GM12801 (cell line): ENCODE results near the gene TMEM212.

Experiments
- CTCF ChIP-seq: IDR thresholded peaks from one replicate; pipeline ENCODE4 v1.5.1; 2011; ENCODE audit warnings: control low read depth; ENCODE audit not compliant: insufficient read length; ENCODE audit errors: extremely low read depth

The TMEM212 gene

GRCh38 chr3:171838218-171838720, 4.9 kb upstream of the TMEM212 start:
- TF ChIP-seq CTCF: no peak

GRCh38 chr3:171839270-171839669, 3.9 kb upstream of the TMEM212 start:
- TF ChIP-seq CTCF: no peak

GRCh38 chr3:171840445-171840810, 2.7 kb upstream of the TMEM212 start:
- TF ChIP-seq CTCF: no peak

GRCh38 chr3:171840811-171841619, 2.1 kb upstream of the TMEM212 start:
- TF ChIP-seq CTCF: no peak

DNA sequence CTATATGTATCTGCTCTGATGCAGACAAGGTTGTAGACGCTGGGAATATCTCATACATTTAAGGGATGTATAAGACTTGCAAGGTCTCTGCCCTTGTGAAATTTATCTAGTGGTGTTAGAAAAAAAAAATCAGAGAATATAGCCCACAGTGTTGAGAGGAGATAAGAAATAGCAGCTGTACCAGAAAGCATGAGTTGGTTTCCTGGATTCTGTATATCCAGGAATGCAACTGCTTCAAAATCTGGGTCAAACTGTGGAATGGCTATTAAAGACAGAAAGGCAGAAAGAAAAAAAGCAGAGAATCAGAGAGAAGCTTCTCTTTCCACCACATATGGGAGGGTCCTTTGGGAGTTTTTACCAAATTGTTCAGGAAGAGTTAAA, 1.5 kb upstream of the TMEM212 start:
- TF ChIP-seq CTCF: no peak

DNA sequence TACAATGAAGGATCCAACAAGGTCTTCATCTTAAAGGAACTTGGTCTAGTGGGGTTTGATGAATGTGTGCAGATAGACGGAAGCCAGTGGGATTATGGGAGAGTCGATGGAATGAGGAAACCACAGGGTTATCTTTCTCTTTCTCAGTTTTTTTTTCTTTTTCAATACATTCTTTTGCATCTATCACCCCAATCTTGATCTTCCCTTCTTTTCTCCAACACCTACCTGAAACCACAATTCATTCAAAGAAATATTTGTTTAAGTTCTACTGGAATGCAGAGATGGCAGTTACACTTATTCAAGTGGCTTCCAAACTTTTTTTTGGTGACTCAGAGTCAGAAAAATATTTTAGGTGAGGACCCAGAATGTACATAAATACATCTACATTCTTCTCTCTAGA, 1.7 kb downstream of the TMEM212 start:
- TF ChIP-seq CTCF: no peak

DNA sequence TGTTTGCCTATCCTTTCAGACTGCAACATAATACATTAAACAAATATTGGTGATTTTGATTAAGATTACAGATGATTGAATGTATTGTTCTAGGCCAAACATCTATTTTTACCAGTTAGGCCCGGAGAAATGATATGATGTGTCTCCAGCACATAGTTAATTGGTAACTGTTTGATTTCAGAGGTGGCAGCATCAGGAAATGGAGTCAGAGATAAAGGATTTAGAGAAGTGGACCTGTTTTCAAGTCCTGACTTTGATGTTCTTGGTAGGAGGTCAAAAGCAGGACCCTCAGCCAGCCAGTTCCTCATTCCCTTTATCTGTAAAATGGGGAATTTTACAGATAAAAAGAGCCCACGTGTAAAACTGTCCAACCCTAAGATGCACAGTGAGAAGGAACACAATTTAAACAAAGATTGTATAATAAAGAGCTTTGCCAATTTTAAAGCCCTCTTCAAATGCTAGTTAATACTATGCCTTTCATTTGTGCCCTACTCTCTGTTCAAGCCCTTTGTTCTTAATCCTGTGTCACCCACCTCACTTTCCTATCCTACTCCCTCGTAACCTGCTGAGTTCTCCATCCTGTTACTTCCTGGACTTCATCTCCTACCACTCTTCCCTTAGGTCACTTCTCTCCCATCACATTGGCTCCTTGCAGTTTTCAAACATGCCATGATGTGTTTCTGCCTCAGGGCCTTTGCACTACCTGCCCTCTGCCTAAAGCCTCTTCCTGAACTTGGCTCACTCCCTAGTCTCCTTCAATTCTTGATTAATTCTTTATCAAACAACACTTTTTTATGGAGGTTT, 2.5 kb downstream of the TMEM212 start:
- no peak for TF ChIP-seq CTCF
